GM23338 (cell line): ENCODE results near the gene SASH1. TPM values are rescaled to one million over a fixed set of nuclear protein-coding genes. Genes with fewer than 3 reads are reported as not detected.

Experiments used
- ATAC-seq: fragments of 200-7000 bp; cut with Tn5 transposase; 3 replicates; pipeline ENCODE4 v1.9.1; 2020
- DNase-seq: peaks from one replicate; pipeline ENCODE4 v3.0.0-alpha.2; 2015; ENCODE audit warnings: low spot score
- H2AFZ ChIP-seq: fragments of 200-600 bp; sonication (generic); 2 replicates; pipeline ENCODE4 v1.8.0; 2016; ENCODE audit warnings: antibody characterized with exemption, mild to moderate bottlenecking, moderate library complexity
- H3F3A ChIP-seq: fragments of 200-600 bp; sonication (generic); replicated peaks from 2 replicates; pipeline ENCODE4 v1.8.0; 2017; ENCODE audit warnings: antibody characterized with exemption, mixed run types, low read depth
- H3K27ac ChIP-seq: fragments of 200-600 bp; sonication (generic); 2 replicates; pipeline ENCODE4 v1.6.1; 2016; ENCODE audit warnings: low read depth
- H3K27me3 ChIP-seq: fragments of 200-600 bp; sonication (generic); 2 replicates; pipeline ENCODE4 v1.8.0; 2016; ENCODE audit warnings: mild to moderate bottlenecking, mixed run types, moderate library complexity; ENCODE audit not compliant: insufficient read depth
- H3K36me3 ChIP-seq: fragments of 200-600 bp; sonication (generic); 2 replicates; pipeline ENCODE4 v1.8.0; 2016; ENCODE audit warnings: mild to moderate bottlenecking; ENCODE audit not compliant: insufficient read depth
- H3K4me1 ChIP-seq: fragments of 200-600 bp; sonication (generic); 2 replicates; pipeline ENCODE4 v1.8.0; 2016; ENCODE audit warnings: mild to moderate bottlenecking, moderate library complexity; ENCODE audit not compliant: insufficient read depth
- H3K4me2 ChIP-seq: fragments of 200-600 bp; sonication (generic); 2 replicates; pipeline ENCODE4 v1.7.1; 2017; ENCODE audit warnings: mixed run types
- H3K4me3 ChIP-seq: fragments of 200-600 bp; sonication (generic); 2 replicates; pipeline ENCODE4 v1.6.1; 2016; ENCODE audit warnings: mixed run types
- H3K79me2 ChIP-seq: fragments of 200-600 bp; sonication (generic); replicated peaks from 2 replicates; pipeline ENCODE4 v1.8.0; 2017; ENCODE audit warnings: mild to moderate bottlenecking; ENCODE audit not compliant: insufficient read depth
- H3K9me2 ChIP-seq: fragments of 200-600 bp; sonication (generic); 2 replicates; pipeline ENCODE4 v1.8.0; 2017; ENCODE audit not compliant: insufficient read depth
- H4K20me1 ChIP-seq: fragments of 200-600 bp; sonication (generic); replicated peaks from 2 replicates; pipeline ENCODE4 v1.8.0; 2017; ENCODE audit warnings: mild to moderate bottlenecking; ENCODE audit not compliant: insufficient read depth
- H3K27ac Mint-ChIP-seq: 2 replicates; pipeline ENCODE4 v1.8.0; 2020; ENCODE audit warnings: inconsistent platforms, mild to moderate bottlenecking, moderate library complexity, mixed read lengths
- H3K27me3 Mint-ChIP-seq: 3 replicates; pipeline ENCODE4 v1.8.0; 2022; ENCODE audit warnings: low read depth, mild to moderate bottlenecking, moderate library complexity, mixed read lengths, inconsistent platforms; ENCODE audit not compliant: insufficient read depth, poor library complexity
- H3K36me3 Mint-ChIP-seq: 3 replicates; pipeline ENCODE4 v1.8.0; 2021; ENCODE audit warnings: low read depth, mild to moderate bottlenecking, inconsistent platforms, moderate library complexity, mixed read lengths
- H3K4me1 Mint-ChIP-seq: 3 replicates; pipeline ENCODE4 v1.8.0; 2020; ENCODE audit warnings: mild to moderate bottlenecking, inconsistent platforms, mixed read lengths
- H3K4me3 Mint-ChIP-seq: 3 replicates; pipeline ENCODE4 v1.8.0; 2021; ENCODE audit warnings: moderate library complexity, mild to moderate bottlenecking, inconsistent platforms, mixed read lengths
- H3K9me3 Mint-ChIP-seq: 3 replicates; pipeline ENCODE4 v1.8.0; 2020; ENCODE audit warnings: moderate library complexity, mild to moderate bottlenecking, inconsistent platforms, mixed read lengths
- EZH2phosphoT487 ChIP-seq: fragments of 200-600 bp; sonication (generic); IDR thresholded peaks from one replicate; pipeline ENCODE4 v1.8.1; 2018; ENCODE audit warnings: antibody characterized with exemption; ENCODE audit not compliant: unreplicated experiment
- JUNB ChIP-seq: IDR thresholded peaks from one replicate; pipeline ENCODE4 v1.6.1; 2016; ENCODE audit warnings: antibody characterized with exemption; ENCODE audit not compliant: unreplicated experiment
- POLR2AphosphoS5 ChIP-seq: IDR thresholded peaks from 2 replicates; pipeline ENCODE4 v1.6.1; 2016; ENCODE audit warnings: antibody characterized with exemption, low read depth
- STAT1 ChIP-seq: IDR thresholded peaks from one replicate; pipeline ENCODE4 v1.6.1; 2016; ENCODE audit warnings: antibody characterized with exemption; ENCODE audit not compliant: unreplicated experiment
- ZNF114 ChIP-seq: fragments of 250-450 bp; sonication (Bioruptor Pico); IDR thresholded peaks from 2 replicates; pipeline ENCODE4 v1.5.0; 2020; ENCODE audit warnings: mild to moderate bottlenecking, moderate library complexity
- polyA plus RNA-seq: library from polyadenylated mRNA; unstranded; fragments of >200 nt; fragmentation: Nextera tagmentation; extraction: Ambion mirVana; gene quantifications from 2 replicates; pipeline ENCODE4 v1.2.1, GENCODE V29; 2016
- total RNA-seq: library from RNA; depleted of rRNA; stranded (reverse); fragments of >200 nt; shearing (Covaris generic); gene quantifications from 2 replicates; pipeline ENCODE4 v1.2.3, GENCODE V29; 2014
- TF ChIP-seq, protein P1 (sequence below): IDR thresholded peaks from 2 replicates; pipeline ENCODE4 v1.6.1; 2016; ENCODE audit warnings: antibody characterized with exemption
- TF ChIP-seq, protein P2 (sequence below): IDR thresholded peaks from one replicate; pipeline ENCODE4 v1.6.1; 2018; ENCODE audit warnings: antibody characterized with exemption; ENCODE audit not compliant: unreplicated experiment

The SASH1 gene
- total and polyA plus RNA-seq, 2 experiments from 2014 or later, result 8.2 to 30.2 TPM

DNA sequence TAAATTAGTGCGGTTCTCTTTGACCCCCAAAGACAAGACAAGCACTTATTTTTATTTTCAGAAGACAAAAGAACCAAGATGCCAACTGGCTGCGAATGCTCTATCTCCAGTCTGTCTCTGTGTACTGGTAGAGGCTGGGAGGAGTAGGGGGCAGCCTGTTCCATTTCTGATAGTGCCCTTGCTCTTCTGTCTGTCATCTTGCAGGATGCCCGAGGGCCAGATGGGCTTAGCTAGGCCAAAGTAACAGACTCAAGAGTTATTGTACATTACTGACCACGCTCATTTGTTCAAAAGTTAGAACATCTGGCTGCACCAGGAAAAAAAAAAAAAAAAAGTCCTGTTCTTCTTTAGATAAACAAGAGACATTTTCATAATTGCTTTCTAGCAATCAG lies 206.1 kb downstream of the SASH1 start:
- Mint-ChIP-seq H3K36me3 (peaks cover 56% of the 10 kb centered on the region), H3K4me3 (no peak overlapping the region), H3K27me3 (no peaks in the 10 kb centered on the region), H3K27ac (no peak overlapping the region), H3K4me1 (peaks cover 9% of the 10 kb centered on the region), H3K9me3 (peaks cover 4% of the 10 kb centered on the region; the same call in 1 of the 3 replicates)
- no peaks in the 10 kb centered on the region for H3K79me2 ChIP-seq
- DNase-seq (no peak), ATAC-seq (no peak)
- H3K36me3 ChIP-seq, result peaks cover 14% of the 10 kb centered on the region
- no peak overlapping the region for H3K4me2 ChIP-seq
- H4K20me1 ChIP-seq, result no peaks in the 10 kb centered on the region
- H3K4me3 ChIP-seq, result no peak overlapping the region
- 0 out of 2 replicates have a peak, but pooled peaks cover 3% of the 10 kb centered on the region for H3K9me2 ChIP-seq
- H3K27me3 ChIP-seq, result no peaks in the 10 kb centered on the region
- no peak overlapping the region for H2AFZ ChIP-seq
- no peak overlapping the region for H3K27ac ChIP-seq
- H3K4me1 ChIP-seq, result peaks cover 9% of the 10 kb centered on the region
- TF ChIP-seq STAT1, result no peak
- TF ChIP-seq JUNB, result no peak
- TF ChIP-seq EZH2phosphoT487, result no peak
- TF ChIP-seq, protein P1, sequence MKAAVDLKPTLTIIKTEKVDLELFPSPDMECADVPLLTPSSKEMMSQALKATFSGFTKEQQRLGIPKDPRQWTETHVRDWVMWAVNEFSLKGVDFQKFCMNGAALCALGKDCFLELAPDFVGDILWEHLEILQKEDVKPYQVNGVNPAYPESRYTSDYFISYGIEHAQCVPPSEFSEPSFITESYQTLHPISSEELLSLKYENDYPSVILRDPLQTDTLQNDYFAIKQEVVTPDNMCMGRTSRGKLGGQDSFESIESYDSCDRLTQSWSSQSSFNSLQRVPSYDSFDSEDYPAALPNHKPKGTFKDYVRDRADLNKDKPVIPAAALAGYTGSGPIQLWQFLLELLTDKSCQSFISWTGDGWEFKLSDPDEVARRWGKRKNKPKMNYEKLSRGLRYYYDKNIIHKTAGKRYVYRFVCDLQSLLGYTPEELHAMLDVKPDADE, result no peak
- no peak for TF ChIP-seq ZNF114 (CRISPR knock-in tag)
- no peak for TF ChIP-seq POLR2AphosphoS5
- H3F3A ChIP-seq, result no peaks in the 10 kb centered on the region

DNA sequence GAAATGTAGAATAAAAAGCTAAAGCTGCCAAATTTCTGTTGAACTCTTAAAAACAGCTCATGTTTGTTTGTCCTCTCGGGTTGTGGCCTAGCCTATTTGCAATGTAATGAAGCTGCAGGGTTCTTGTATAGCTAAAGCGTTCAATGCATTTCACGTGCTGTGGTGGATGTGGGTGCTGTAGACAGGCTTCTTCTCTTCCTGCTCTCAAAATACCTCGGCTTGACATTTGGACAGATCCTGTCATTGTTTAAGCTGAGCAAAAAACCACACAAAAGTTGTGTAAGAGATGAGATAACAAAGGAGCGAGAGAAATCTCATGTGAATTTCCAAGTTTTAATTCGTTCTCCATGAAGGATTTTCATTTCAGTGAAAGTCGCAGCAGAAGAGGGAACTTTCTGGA lies 207.9 kb downstream of the SASH1 start:
- ATAC-seq, result peak; percentile 69
- H3K27me3 Mint-ChIP-seq, result no peaks in the 10 kb centered on the region

More for the DNA sequence above, 207.9 kb downstream of the SASH1 start:
- H3K27ac ChIP-seq, result no peak overlapping the region; the same call in 1 of the 2 replicates
- H4K20me1 ChIP-seq, result no peaks in the 10 kb centered on the region
- H3K9me2 ChIP-seq, result 0 out of 2 replicates have a peak, but pooled peaks cover 5% of the 10 kb centered on the region
- Mint-ChIP-seq H3K27ac (peak overlapping the region; percentile 64), H3K9me3 (peaks cover 13% of the 10 kb centered on the region; the same call in 2 of the 3 replicates), H3K4me1 (peaks cover 9% of the 10 kb centered on the region), H3K4me3 (no peak overlapping the region), H3K36me3 (peaks cover 48% of the 10 kb centered on the region)
- H3K4me2 ChIP-seq, result peak overlapping the region; percentile 36; the same call in 1 of the 2 replicates
- no peak overlapping the region for H2AFZ ChIP-seq
- TF ChIP-seq, protein P2, sequence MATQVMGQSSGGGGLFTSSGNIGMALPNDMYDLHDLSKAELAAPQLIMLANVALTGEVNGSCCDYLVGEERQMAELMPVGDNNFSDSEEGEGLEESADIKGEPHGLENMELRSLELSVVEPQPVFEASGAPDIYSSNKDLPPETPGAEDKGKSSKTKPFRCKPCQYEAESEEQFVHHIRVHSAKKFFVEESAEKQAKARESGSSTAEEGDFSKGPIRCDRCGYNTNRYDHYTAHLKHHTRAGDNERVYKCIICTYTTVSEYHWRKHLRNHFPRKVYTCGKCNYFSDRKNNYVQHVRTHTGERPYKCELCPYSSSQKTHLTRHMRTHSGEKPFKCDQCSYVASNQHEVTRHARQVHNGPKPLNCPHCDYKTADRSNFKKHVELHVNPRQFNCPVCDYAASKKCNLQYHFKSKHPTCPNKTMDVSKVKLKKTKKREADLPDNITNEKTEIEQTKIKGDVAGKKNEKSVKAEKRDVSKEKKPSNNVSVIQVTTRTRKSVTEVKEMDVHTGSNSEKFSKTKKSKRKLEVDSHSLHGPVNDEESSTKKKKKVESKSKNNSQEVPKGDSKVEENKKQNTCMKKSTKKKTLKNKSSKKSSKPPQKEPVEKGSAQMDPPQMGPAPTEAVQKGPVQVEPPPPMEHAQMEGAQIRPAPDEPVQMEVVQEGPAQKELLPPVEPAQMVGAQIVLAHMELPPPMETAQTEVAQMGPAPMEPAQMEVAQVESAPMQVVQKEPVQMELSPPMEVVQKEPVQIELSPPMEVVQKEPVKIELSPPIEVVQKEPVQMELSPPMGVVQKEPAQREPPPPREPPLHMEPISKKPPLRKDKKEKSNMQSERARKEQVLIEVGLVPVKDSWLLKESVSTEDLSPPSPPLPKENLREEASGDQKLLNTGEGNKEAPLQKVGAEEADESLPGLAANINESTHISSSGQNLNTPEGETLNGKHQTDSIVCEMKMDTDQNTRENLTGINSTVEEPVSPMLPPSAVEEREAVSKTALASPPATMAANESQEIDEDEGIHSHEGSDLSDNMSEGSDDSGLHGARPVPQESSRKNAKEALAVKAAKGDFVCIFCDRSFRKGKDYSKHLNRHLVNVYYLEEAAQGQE, result no peak
- TF ChIP-seq EZH2phosphoT487, result no peak
- H3K79me2 ChIP-seq, result no peaks in the 10 kb centered on the region
- peaks cover 14% of the 10 kb centered on the region for H3K36me3 ChIP-seq
- peak; percentile 14 for DNase-seq
- peaks cover 9% of the 10 kb centered on the region for H3K4me1 ChIP-seq
- H3K4me3 ChIP-seq, result no peak overlapping the region
- no peaks in the 10 kb centered on the region for H3F3A ChIP-seq
- H3K27me3 ChIP-seq, result no peaks in the 10 kb centered on the region
